Muscle of back (tissue), 13 donors: ENCODE measurements around the gene PLOD1. TPM values are rescaled to one million over a fixed set of nuclear protein-coding genes. Genes with fewer than 3 reads are reported as not detected.
A peak's percentile ranks its signal among the peaks of the same experiment; 100 is the strongest.
"Not testable (repeated sequence)": the region's sequence is repeated elsewhere in the genome, so short reads cannot be mapped to it uniquely, and the experiment has no call there.

Experiments
- DNase-seq, 3 donors: peaks; one replicate each; pipeline versions ENCODE4 v3.0.0 to v3.0.0-alpha.2; 2013
- long read RNA-seq, 9 donors: transcript quantifications; one replicate each; lab custom pipeline, GENCODE V29; 2026
- polyA plus RNA-seq, 10 donors: library from polyadenylated mRNA; unstranded; fragments of 120-200 nt; gene quantifications; one replicate each; pipeline ENCODE4 v1.2.1, GENCODE V29; 2013; ENCODE audit not compliant: insufficient read length in 10 of 10

PLOD1 gene
- polyA plus RNA-seq, result 100 to 1,000 TPM; 133 to 221 (median 172) TPM
- long read RNA-seq, donor 1, transcript PLOD1-201 (19 exons, 2,940 nt), result major isoform, 22 of 87 reads
- long read RNA-seq, donor 1, partial matches to known transcripts, result 61 of 87 reads
- long read RNA-seq, donor 1, other reads (novel, unspliced or antisense), result 0 of 87 reads
- long read RNA-seq, donor 2, transcript PLOD1-201 (19 exons, 2,940 nt), result major isoform, 17 of 61 reads
- long read RNA-seq, donor 2, partial matches to known transcripts, result 44 of 61 reads
- long read RNA-seq, donor 2, other reads (novel, unspliced or antisense), result 0 of 61 reads
- long read RNA-seq, donor 3, result 0 reads
- long read RNA-seq, donor 4, transcript PLOD1-201 (19 exons, 2,940 nt), result major isoform, 18 of 60 reads
- long read RNA-seq, donor 4, partial matches to known transcripts, result 41 of 60 reads
- long read RNA-seq, donor 4, other reads (novel, unspliced or antisense), result 0 of 60 reads
- long read RNA-seq, donor 5, transcript PLOD1-201 (19 exons, 2,940 nt), result major isoform, 21 of 140 reads
- long read RNA-seq, donor 5, partial matches to known transcripts, result 116 of 140 reads
- long read RNA-seq, donor 5, other reads (novel, unspliced or antisense), result 0 of 140 reads
- long read RNA-seq, donor 6, transcript PLOD1-201 (19 exons, 2,940 nt), result major isoform, 42 of 123 reads
- long read RNA-seq, donor 6, partial matches to known transcripts, result 78 of 123 reads
- long read RNA-seq, donor 6, other reads (novel, unspliced or antisense), result 0 of 123 reads
- long read RNA-seq, donor 7, transcript PLOD1-201 (19 exons, 2,940 nt), result major isoform, 24 of 88 reads
- long read RNA-seq, donor 7, partial matches to known transcripts, result 62 of 88 reads
- long read RNA-seq, donor 7, other reads (novel, unspliced or antisense), result 0 of 88 reads
- long read RNA-seq, donor 8, transcript PLOD1-201 (19 exons, 2,940 nt), result major isoform, 10 of 63 reads
- long read RNA-seq, donor 8, partial matches to known transcripts, result 53 of 63 reads
- long read RNA-seq, donor 8, other reads (novel, unspliced or antisense), result 0 of 63 reads
- long read RNA-seq, donor 9, partial matches to known transcripts, result 15 of 18 reads
- long read RNA-seq, donor 9, other reads (novel, unspliced or antisense), result 0 of 18 reads

DNA sequence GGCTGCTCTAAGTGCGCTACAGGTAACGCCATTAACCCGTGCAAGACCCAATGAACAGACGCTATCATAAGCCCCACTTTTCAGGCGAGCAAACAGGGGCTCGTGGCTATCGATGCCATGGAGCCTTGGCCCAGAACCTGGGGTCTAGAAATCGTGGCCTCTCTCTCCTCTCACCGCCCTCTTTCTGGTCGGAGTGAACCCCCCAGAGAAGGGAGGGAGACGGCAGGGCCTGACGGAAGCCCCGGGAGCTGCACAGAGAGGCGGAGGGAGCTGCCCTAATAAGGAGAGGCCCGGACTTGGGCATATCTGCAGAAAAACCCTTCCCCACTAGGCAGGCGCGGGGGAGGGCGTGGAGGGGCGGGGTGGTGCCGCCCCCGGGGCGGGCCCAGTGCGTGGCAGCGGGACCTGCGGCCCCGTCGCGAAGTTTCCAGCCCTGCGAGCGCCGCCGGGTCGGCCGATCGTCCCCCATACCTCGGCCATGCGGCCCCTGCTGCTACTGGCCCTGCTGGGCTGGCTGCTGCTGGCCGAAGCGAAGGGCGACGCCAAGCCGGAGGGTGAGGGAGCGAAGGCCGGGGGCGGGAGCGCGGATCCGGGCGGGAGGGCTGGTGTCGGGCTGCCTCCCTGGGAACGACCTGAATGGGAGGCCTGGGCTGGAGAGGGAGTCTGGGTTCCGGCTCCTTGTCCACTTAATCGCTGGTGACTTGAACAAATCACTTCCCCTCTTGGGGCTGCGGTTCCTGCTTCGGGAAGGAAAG is at the start of gene PLOD1:
Gene PLOD1, plus strand, starts transcription at position 416 of the 755 bp plus-strand sequence. Its CDS starts 63 bp downstream, at position 479.
- peak; percentile 90 to 96 (median 91) for DNase-seq

DNA sequence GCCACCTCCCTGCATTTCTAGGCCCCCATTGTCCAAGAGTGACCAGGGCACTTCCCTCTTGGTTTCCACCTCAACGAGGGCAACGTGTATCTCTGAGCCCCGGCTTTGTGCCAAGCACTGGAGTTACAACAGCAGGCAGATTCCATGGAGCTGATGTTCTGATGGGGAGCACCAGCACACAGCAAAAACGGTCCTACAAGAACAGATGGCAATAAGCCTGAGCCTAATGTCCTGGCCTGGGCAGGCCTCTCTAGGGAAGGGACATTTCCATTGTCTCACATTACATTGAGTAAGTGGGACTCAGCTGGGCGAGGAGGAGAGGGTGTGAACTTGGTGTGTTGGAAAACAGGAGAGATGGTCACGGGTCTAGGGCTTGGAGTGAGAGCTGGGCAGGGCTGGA is 48.6 kb upstream of the PLOD1 start:
- DNase-seq, result no peak

DNA sequence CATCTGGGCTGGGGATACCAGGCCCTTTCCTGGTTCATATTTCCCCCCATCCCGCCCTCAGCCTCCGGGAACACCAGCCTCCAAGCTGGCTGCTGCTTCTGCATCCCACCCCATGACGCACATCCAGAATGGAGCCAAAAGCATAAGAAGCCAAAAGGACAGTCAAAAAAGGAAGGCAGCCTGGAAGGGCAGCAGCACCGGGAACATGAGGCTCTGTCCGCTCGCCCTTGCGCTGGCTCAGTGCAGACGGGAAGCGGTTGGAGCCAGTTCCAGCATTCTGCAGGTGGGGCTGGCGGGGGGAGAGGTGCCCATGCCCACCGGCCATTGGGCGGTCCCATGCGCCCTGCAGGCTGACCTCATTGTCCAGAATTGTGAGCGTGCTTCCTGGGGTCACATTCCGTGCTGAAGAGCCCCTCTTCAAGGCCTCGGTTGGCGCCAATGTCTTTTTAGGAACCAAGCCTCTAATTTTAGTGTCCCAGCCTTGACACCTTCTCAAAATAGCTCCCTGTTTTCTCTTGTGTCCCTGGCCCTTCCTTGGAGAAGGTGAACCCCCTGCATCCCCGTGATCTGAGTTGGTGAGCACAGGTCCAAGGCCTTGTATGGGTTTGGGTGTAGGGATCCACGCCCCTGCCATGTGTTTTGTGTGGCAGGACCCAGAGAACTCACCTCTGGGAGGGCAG is 47.4 kb upstream of the PLOD1 start:
- peak; percentile 32 to 75 (median 65) for DNase-seq

DNA sequence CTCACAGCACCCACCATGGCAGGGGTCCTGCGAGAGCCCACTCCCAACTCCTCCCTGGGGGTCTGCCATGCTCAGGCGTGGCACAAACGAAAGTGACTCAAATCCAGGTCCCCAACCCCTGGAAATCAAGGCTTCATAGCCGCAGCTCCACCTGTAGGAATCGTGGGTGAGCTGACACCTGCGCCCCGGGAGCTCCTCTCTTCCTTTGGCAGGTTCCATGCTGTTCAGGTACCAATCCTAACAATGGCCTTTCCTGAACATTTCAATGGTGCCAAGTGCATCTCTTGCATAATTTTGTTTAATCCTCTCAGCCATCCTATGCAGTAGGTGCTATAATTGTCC is 46.9 kb upstream of the PLOD1 start:
- DNase-seq, result no peak

- no peak for DNase-seq
Observed at GRCh38 chr1:11888206-11888876, 46.2 kb upstream of the PLOD1 start.

DNA sequence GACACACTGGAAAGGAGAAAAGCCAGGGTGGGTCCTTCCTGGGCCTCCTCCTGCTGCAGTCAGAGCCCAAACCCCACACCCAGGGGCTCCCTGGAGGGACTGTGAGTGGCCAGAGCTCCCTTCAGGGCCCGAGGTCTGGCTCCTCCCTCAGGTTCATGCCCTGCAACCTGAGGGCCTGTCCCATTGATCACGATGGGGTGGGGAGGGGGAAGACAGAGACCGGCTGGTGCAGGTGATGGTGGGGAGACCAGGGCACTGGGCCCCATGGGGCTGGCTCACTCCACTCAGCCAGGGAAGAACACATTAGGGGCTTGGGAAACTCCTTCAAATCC is 45.7 kb upstream of the PLOD1 start:
- DNase-seq, result no peak

DNA sequence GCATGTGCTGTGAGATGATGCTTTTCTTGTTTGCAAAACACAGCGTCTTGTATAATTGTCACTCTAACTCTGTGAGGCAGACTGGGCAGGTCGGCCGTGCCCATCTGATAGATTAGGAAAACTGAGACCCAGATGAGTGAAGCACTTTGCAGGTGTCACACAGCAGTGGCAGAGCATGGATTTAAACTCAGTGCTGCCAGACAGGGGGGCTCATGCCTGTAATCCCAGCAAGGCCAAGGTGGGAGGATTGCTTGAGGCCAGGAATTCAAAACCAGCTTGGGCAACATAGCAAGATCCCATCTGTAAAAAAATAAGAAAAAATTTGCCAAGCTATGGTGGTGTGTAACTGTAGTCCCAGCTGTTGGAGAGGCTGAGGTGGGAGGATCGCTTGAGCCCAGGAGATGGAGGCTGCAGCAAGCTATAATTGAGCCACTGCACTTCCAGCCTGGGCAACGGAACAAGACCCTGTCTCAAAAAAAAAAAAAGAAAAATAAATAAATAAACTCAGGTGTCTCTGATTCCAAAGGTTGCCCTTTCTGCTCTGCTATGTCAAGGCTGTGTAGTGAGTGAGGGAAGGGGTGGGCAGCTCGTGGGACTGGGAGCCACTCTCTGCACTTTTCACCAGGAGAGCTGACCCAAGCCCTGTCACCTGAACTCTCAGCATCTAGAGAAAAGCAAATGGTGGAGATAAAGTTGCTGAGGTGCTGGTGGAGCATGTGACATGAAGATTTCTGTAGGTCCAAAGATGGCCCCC is 42.9 kb upstream of the PLOD1 start:
- DNase-seq, result no peak

GRCh38 chr1:11893907-11894251 is 40.6 kb upstream of the PLOD1 start:
- DNase-seq, result peak in 1 of 3 donors; percentile 40

DNA sequence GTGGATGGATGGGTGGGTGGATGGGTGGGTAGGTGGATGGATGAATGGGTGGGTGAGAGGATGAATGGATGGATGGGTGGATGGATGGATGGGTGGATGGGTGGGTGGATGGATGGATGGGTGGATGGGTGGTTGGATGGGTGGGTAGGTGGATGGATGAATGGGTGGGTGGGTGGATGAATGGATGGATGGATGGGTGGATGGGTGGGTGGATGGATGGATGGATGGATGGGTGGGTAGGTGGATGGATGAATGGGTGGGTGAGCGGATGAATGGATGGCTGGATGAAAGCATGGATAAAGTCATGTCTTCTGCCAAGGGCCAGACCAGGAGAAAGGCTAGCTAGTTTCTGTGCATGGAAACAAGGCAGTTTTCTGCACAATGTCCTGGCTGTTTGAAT is 40.0 kb upstream of the PLOD1 start:
- DNase-seq, result not testable (repeated sequence)

- DNase-seq, result no peak
Observed at GRCh38 chr1:11898086-11898785, 36.3 kb upstream of the PLOD1 start.

- DNase-seq, result no peak
Observed at GRCh38 chr1:11898831-11899467, 35.6 kb upstream of the PLOD1 start.

DNA sequence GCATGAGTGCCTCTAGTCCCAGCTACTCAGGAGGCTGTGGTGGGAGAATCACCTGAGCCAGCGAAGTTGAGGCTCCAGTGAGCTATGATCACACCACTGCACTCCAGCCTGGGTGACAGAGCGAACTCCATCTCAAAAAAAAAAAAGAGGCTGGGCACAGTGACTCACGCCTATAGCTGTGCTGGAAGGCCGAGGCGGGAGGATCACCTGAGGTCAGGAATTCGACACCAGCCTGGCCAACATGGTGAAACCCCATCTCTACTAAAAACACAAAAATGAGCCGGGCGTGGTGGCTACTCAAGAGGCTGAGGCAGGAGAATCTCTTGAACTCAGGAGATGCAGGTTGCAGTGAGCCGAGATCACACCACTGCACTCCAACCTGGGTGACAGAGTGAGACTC is 33.1 kb upstream of the PLOD1 start:
- not testable (repeated sequence) for DNase-seq

DNA sequence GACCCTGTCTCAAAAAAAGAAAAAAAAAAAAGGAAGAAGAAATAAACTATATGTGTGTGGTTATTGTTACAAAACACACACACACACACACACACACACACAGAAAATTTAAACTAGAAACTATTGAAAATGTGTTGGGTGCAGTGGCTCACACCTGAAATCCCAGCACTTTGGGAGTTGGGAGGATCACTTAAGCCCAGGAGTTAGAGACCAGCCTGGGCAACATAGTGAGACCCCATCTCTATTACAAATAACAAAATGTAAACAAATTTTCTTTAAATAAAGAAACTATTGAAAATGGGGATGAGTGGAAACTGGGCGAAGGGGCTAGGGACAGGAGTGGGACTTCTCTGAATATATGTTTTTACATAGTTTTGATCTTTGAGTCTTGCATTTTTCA is 31.3 kb upstream of the PLOD1 start:
- no peak for DNase-seq

DNA sequence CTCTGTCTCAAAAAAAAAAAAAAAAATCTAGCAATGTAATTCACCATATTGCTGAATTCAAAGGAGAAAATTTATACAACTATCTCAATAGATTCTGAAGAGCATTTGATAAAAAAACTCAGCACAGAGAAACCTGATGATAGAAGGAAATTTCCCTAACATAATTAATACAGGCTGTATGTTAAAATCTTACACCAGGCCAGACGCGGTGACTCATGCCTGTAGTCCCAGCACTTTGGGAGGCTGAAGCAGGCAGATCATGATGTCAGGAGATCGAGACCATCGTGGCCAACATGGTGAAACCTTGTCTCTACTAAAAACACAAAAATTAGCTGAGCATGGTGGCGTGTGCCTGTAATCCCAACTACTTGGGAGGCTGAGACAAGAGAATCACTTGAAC is 30.4 kb upstream of the PLOD1 start:
- DNase-seq, result not testable (repeated sequence)

- DNase-seq, result no peak
Observed at GRCh38 chr1:11904978-11905377, 29.5 kb upstream of the PLOD1 start.

GRCh38 chr1:11906870-11907269 is 27.6 kb upstream of the PLOD1 start:
- DNase-seq, result no peak

DNA sequence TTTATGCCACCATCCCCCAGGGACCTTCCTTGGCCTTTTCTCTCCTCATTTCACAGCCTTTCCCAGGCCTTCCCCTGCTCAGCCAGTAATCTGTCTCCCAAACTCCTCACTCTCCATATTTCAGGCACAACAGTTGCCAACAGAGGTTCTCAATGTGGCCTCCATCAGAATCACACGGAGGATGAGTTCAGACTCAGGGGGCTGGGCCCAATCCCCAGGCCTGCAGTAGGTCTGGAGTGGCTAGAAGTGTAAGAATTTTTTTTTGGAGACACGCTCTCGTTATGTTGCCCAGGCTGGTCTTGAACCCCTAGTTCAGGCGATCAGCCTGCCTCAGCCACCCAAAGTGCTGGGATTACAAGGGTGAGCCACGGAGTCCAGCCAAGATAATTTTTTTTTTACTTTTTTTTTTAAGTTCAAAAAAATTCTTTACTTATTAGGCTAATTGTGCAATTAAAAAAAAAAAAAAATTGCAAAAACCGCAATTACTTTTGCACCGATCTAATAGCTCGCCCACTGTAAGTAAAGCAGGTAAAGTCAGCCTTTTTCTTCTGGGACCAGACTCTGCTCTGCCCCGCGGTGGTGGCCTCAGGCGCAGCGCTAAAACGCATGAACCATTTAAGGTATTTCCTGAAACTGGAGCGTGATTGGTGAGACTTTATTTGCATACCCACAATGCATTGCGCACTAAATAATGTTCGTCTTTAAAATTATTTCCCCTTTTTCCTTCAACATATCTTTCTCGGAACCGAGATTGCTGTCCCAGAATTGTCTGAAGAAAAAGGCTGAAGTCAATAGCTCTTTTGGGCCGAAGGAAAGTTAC is 27.0 kb upstream of the PLOD1 start:
- DNase-seq, result peak; percentile 94 to 96 (median 96)
